ENCODE data around the gene BACH2.

GRCh38 chr6:90296341-90297114, at the start of gene BACH2:
- no peak for TF ChIP-seq CTCF (IDR thresholded peaks at IDR 0.05)
- TF ChIP-seq EP300 (IDR thresholded peaks at IDR 0.05; ENCODE audit: borderline replicate concordance in 1 of 2, low read depth in 1 of 2, low read length in 1 of 2) = no peak
- TF ChIP-seq GATA2 (CRISPR knock-in tag; IDR thresholded peaks at IDR 0.05) = no peak
- no peak for TF ChIP-seq GABPA (IDR thresholded peaks at IDR 0.05; ENCODE audit: low read depth)
- TF ChIP-seq ELF1 (IDR thresholded peaks at IDR 0.05) = no peak
- TF ChIP-seq YY1 (IDR thresholded peaks at IDR 0.05; ENCODE audit: low read depth) = no peak
- no peak for TF ChIP-seq FOXJ3 (CRISPR knock-in tag; IDR thresholded peaks at IDR 0.05)

Data from SK-N-SH (cell line).